ENCODE measurements around the gene RFNG. TPM values are rescaled to one million over a fixed set of nuclear protein-coding genes. Genes with fewer than 3 reads are reported as not detected.

RFNG gene
- total and polyA plus RNA-seq, 3 donors from 2014 or later = 50.5 to 102 (median 73.3) TPM

DNA sequence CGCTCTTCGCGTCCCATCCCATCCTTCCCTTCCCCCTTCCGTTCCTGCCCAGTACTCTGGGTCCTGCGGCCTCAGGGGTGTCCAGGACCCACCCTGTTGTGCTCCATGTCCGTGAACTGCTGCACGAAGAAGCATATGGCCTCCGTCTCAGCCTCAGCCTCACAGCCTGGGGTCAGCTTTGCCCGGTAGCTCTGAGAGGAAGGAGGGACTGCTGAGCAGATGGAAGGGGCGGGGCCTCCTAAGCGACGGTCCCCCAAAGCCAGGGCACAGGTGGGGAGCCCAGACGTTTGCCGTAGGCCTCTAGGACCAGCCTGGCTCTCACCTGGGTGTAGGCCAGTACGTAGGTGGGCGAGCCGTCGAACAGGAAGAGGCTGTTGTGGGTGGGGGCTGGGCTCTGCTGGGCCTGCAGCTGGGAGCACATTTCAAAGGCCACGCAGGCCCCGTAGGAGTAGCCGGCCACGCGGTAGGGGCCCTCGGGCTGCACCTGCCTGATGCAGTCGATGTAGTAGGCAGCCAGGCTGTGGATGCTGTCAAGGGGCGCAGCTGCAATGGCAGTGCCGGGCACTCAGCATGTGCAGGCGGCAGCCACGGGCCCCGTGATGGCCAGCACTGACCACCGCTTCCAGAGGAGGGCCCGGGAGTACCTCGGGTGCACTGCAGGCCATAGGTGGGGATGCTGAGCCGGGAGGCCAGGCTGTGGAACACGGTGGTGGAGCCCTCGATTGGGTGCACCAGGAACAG lies 28.6 kb upstream of the RFNG start:
- no peak overlapping the region for H3K27ac ChIP-seq
- intact Hi-C loops (cut with DNase I; ENCODE audit: low total_unique reads) = no loop called here
- DNase-seq = no peak
- no peak overlapping the region for H3K4me3 ChIP-seq
- H3K9me3 ChIP-seq = no peaks in the 10 kb centered on the region
- no peaks in the 10 kb centered on the region for H3K36me3 ChIP-seq (ENCODE audit: low read depth, missing control alignments)
- peaks cover 22% of the 10 kb centered on the region for H3K4me1 ChIP-seq
- no peak for TF ChIP-seq POLR2A (IDR thresholded peaks at IDR 0.05)
- TF ChIP-seq, protein P1, sequence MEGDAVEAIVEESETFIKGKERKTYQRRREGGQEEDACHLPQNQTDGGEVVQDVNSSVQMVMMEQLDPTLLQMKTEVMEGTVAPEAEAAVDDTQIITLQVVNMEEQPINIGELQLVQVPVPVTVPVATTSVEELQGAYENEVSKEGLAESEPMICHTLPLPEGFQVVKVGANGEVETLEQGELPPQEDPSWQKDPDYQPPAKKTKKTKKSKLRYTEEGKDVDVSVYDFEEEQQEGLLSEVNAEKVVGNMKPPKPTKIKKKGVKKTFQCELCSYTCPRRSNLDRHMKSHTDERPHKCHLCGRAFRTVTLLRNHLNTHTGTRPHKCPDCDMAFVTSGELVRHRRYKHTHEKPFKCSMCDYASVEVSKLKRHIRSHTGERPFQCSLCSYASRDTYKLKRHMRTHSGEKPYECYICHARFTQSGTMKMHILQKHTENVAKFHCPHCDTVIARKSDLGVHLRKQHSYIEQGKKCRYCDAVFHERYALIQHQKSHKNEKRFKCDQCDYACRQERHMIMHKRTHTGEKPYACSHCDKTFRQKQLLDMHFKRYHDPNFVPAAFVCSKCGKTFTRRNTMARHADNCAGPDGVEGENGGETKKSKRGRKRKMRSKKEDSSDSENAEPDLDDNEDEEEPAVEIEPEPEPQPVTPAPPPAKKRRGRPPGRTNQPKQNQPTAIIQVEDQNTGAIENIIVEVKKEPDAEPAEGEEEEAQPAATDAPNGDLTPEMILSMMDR (IDR thresholded peaks at IDR 0.05) = no peak
- H3K27me3 ChIP-seq = no peaks in the 10 kb centered on the region
- 92 to 93% methylated on average over 23 to 36 of the region's 36 CpGs for WGBS, 2 donors

DNA sequence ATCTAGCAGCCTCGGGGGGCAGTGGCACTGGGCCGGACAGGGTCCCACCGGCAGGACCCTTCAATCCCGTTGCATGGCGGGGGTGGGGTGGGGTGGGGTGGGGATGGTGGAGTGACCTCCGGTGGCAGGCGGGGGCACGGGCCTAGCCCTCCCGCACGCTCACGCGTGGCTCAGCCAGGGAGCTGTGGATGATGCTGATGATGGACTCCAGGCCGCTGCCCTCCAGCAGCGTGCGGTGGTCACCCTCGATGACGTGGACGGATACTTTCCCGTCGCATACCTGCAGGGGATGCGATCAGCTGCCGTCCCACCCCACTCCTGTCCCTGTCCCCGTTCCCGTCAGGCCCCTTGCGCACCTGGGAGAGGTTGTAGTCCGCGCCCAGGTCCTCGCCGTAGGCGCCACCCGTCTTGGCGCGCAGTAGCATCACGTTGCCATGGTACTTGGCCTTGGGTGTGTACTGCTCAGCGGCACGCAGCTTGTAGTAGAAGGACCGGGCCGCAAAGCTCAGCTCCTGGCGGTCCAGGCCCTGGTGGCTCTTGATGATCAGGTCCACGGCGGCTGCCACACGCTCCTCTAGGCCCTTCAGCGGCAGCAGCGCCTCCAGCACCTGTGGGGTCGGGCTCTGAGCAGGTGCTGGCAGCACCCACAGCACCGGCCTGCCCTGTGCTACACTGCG lies 27.5 kb upstream of the RFNG start:
- intact Hi-C loops (cut with DNase I; ENCODE audit: low total_unique reads) = no loop called here
- H3K9me3 ChIP-seq = no peaks in the 10 kb centered on the region
- TF ChIP-seq, protein P1 (IDR thresholded peaks at IDR 0.05) = no peak
- TF ChIP-seq POLR2A (IDR thresholded peaks at IDR 0.05) = no peak
- no peak overlapping the region for H3K27ac ChIP-seq
- no peaks in the 10 kb centered on the region for H3K27me3 ChIP-seq
- no peaks in the 10 kb centered on the region for H3K36me3 ChIP-seq (ENCODE audit: low read depth, missing control alignments)
- H3K4me3 ChIP-seq = no peak overlapping the region
- peaks cover 22% of the 10 kb centered on the region for H3K4me1 ChIP-seq
- DNase-seq = no peak
- 93 to 96% methylated on average over 32 to 47 of the region's 47 CpGs for WGBS, 2 donors

DNA sequence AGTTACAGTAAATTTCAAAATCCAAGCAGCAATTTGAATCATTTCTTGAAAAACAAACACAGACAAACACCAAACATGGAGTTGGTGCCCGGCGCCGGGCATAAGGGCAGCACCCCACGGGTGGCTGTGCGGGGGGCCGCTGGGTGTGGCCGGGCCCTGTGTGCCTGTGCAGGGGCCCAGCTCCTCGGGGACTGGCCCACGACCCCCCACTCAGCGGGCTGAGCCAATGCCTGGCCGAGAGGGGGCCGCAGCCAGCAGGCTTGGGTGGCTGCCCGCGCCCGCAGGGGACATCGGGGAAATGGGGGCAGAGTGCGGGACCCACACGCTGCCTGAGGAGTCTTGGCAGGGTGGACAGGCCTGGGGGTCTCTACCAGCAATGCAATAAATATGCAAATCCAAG lies 26.8 kb upstream of the RFNG start:
- no peak for TF ChIP-seq POLR2A (IDR thresholded peaks at IDR 0.05)
- TF ChIP-seq, protein P1 (IDR thresholded peaks at IDR 0.05) = no peak
- peaks cover 22% of the 10 kb centered on the region for H3K4me1 ChIP-seq
- WGBS, 2 donors = 89 to 91% methylated on average over 9 to 18 of the region's 18 CpGs
- no peak for DNase-seq
- H3K9me3 ChIP-seq = no peaks in the 10 kb centered on the region
- intact Hi-C loops (cut with DNase I; ENCODE audit: low total_unique reads) = no loop called here
- no peaks in the 10 kb centered on the region for H3K27me3 ChIP-seq
- no peak overlapping the region for H3K4me3 ChIP-seq
- H3K27ac ChIP-seq = peak overlapping the region in 1 of 2 donors; percentile 21
- no peaks in the 10 kb centered on the region for H3K36me3 ChIP-seq (ENCODE audit: low read depth, missing control alignments)

DNA sequence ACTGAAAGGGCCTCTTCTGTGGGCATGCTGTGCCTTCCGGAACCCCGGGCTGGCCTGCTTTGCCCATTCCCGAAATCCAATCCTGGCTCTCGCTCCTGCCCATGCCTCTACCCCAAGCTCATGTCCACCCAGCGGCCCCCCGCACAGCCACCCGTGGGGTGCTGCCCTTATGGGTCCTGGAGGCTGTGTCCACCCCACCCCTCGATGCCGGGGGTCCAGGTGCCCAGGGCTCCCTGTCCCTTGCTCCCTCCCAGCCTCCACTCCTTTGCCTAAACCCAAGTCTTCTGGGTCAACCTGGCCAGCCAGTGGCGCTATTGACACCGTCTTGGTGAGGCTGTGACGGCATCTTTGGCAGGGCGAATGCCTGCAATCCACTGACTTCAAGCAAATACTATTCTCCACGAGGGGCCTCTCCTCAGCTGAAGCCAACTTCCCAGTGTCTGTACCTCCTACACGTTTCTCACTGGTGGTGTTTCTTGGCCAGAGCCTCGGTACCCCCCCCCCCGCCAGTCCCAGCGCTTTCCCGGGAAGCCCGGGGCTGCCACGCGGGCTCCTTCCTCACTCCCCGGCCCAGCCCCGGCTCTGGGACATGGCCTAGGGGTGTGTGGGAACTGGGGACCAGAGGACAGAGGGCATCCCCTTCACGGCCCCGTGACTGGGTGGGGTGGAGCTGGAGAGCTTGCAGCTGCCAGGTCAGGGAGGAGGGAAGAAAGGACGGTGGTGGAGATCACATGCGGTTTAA lies 26.2 kb upstream of the RFNG start:
- Histone ChIP-seq H3K4me1 (peaks cover 22% of the 10 kb centered on the region), H3K4me3 (no peak overlapping the region), H3K9me3 (no peaks in the 10 kb centered on the region), H3K27me3 (no peaks in the 10 kb centered on the region), H3K27ac (peak overlapping the region in 1 of 2 donors; percentile 21), H3K36me3 (ENCODE audit: low read depth, missing control alignments) (no peaks in the 10 kb centered on the region)
- intact Hi-C loops (cut with DNase I; ENCODE audit: low total_unique reads) = no loop called here
- DNase-seq = peak; percentile 74
- TF ChIP-seq, protein P1 (IDR thresholded peaks at IDR 0.05) = no peak
- TF ChIP-seq POLR2A (IDR thresholded peaks at IDR 0.05) = no peak
- WGBS, 2 donors = 56 to 61% methylated on average over 21 to 28 of the region's 28 CpGs

Data from testis (tissue), 3 donors.